HCT116 (cell line): ENCODE measurements around the gene DOCK10. TPM values are rescaled to one million over a fixed set of nuclear protein-coding genes. Genes with fewer than 3 reads are reported as not detected.
A peak's percentile ranks its signal among the peaks of the same experiment; 100 is the strongest.

Experiments
- ATAC-seq: fragments of 200-7000 bp; cut with Tn5 transposase; 2 replicates; pipeline ENCODE4 v1.9.1; 2020; ENCODE audit warnings: mild to moderate bottlenecking, moderate library complexity
- BruUV-seq: library from RNA; stranded (reverse); fragments of 400-500 nt; replicated peaks from 2 replicates; lab custom pipeline; 2021; lab: Mats Ljungman, UMichigan
- CTCF ChIA-PET: fragments of 300-600 bp; sonication (Branson Sonifier 250); formaldehyde crosslinking; loops from one replicate; lab custom pipeline; 2021; ENCODE audit warnings: antibody characterized with exemption; lab: Charles Lee
- POLR2A ChIA-PET: fragments of 300-600, 350-600 bp; sonication (Branson Sonifier 250); formaldehyde crosslinking; loops from one replicate; lab custom pipeline; 2021; ENCODE audit warnings: antibody characterized with exemption; lab: Charles Lee
- RAD21 ChIA-PET, 2 experiments: fragments of 300-600 bp; sonication (Branson Sonifier 250); formaldehyde crosslinking; loops; one replicate each; lab custom pipeline; 2023; ENCODE audit warnings: low total read pairs in 2 of 2; ENCODE audit not compliant: uncharacterized antibody in 2 of 2, unreplicated experiment in 2 of 2, low non-redundant PET in 1 of 2; lab: Charles Lee
- DNase-seq: peaks from one replicate; pipeline ENCODE4 v3.0.0-alpha.2; 2010; ENCODE audit warnings: low read depth, low spot score
- H2AFZ ChIP-seq: fragments of 200-600 bp; shearing (Covaris generic), sonication (generic); 2 replicates; pipeline ENCODE4 v1.6.1; 2017; ENCODE audit warnings: low read depth, mixed run types, mixed read lengths, antibody characterized with exemption, low read length; ENCODE audit not compliant: poor library complexity, severe bottlenecking
- H3K27ac ChIP-seq: 2 replicates; pipeline ENCODE4 v1.5.1; 2012; ENCODE audit warnings: low read depth, low read length
- H3K27me3 ChIP-seq: fragments of 200-600 bp; sonication (generic); 2 replicates; pipeline ENCODE4 v1.6.1; 2016; ENCODE audit warnings: mixed run types, low read length, mixed read lengths; ENCODE audit not compliant: insufficient read depth
- H3K36me3 ChIP-seq, 2 experiments: fragments of 200-500 bp in 1 of 2; fragments of 200-600 bp in 1 of 2; sonication (Bioruptor generic) in 1 of 2; sonication (generic) in 1 of 2; 2 replicates each; pipeline versions ENCODE4 v1.5.1 to v1.6.1; 2014 to 2016; ENCODE audit warnings: low read length in 2 of 2, inconsistent platforms in 1 of 2, mixed read lengths in 1 of 2, mixed run types in 1 of 2; ENCODE audit not compliant: insufficient read depth in 2 of 2, control insufficient read depth in 1 of 2
- H3K4me1 ChIP-seq, 2 experiments: fragments of 200-600 bp in 1 of 2; sonication (generic) in 1 of 2; 2 replicates each; pipeline versions ENCODE4 v1.5.1 to v1.6.1; 2012 to 2017; ENCODE audit warnings: low read length in 2 of 2, inconsistent platforms in 1 of 2, mild to moderate bottlenecking in 1 of 2, mixed read lengths in 1 of 2, mixed run types in 1 of 2, moderate library complexity in 1 of 2; ENCODE audit not compliant: insufficient read depth in 2 of 2, control insufficient read depth in 1 of 2
- H3K4me2 ChIP-seq: fragments of 200-600 bp; sonication (generic); 2 replicates; pipeline ENCODE4 v1.6.1; 2017; ENCODE audit warnings: mixed run types, low read length, mixed read lengths
- H3K4me3 ChIP-seq, 2 experiments: fragments of 200-600 bp in 1 of 2; sonication (generic) in 1 of 2; replicated peaks in 1 of 2; 2 replicates each; pipeline ENCODE4 v1.5.1; 2011 to 2016; ENCODE audit warnings: low read length in 2 of 2, control low read depth in 1 of 2, low read depth in 1 of 2, mild to moderate bottlenecking in 1 of 2, mixed read lengths in 1 of 2, mixed run types in 1 of 2
- H3K79me2 ChIP-seq: fragments of 200-600 bp; sonication (generic); 2 replicates; pipeline ENCODE4 v1.6.1; 2017; ENCODE audit warnings: mild to moderate bottlenecking, mixed run types, low read length, moderate library complexity, mixed read lengths; ENCODE audit not compliant: insufficient read depth
- H3K9ac ChIP-seq: fragments of 200-600 bp; sonication (generic); 2 replicates; pipeline ENCODE4 v1.6.1; 2016; ENCODE audit warnings: low read length, mixed read lengths
- H3K9me2 ChIP-seq: fragments of 200-600 bp; sonication (generic), shearing (Covaris generic); 2 replicates; pipeline ENCODE4 v1.6.1; 2017; ENCODE audit warnings: mixed run types, mild to moderate bottlenecking, moderate library complexity; ENCODE audit not compliant: insufficient read depth
- H3K9me3 ChIP-seq, 2 experiments: fragments of 200-500 bp in 1 of 2; fragments of 200-600 bp in 1 of 2; sonication (Bioruptor generic) in 1 of 2; sonication (generic) in 1 of 2; 2 replicates each; pipeline ENCODE4 v1.6.1; 2014 to 2017; ENCODE audit warnings: low read length in 2 of 2, mixed read lengths in 2 of 2, inconsistent platforms in 1 of 2, low read depth in 1 of 2, mild to moderate bottlenecking in 1 of 2, mixed run types in 1 of 2, moderate library complexity in 1 of 2; ENCODE audit not compliant: control insufficient read depth in 1 of 2, insufficient read depth in 1 of 2
- H4K20me1 ChIP-seq: fragments of 200-600 bp; sonication (generic), shearing (Covaris generic); 2 replicates; pipeline ENCODE4 v1.6.1; 2017; ENCODE audit warnings: mixed run types, mild to moderate bottlenecking, moderate library complexity; ENCODE audit not compliant: insufficient read depth
- CEBPB ChIP-seq: IDR thresholded peaks from 2 replicates; pipeline ENCODE4 v1.6.1; 2012; ENCODE audit warnings: low read depth
- CTCF ChIP-seq, 3 experiments: fragments of 200-600 bp in 1 of 3; sonication (generic) in 1 of 3; IDR thresholded peaks in 2 of 3; conservative IDR thresholded peaks in 1 of 3; 2 replicates each; pipeline ENCODE4 v1.5.1; 2012 to 2017; ENCODE audit warnings: low read depth in 2 of 3, low read length in 2 of 3, antibody characterized with exemption in 1 of 3, borderline replicate concordance in 1 of 3, control low read depth in 1 of 3, mild to moderate bottlenecking in 1 of 3, mixed read lengths in 1 of 3, mixed run types in 1 of 3, moderate library complexity in 1 of 3; ENCODE audit not compliant: insufficient read depth in 1 of 3
- POLR2AphosphoS5 ChIP-seq: IDR thresholded peaks from 2 replicates; pipeline ENCODE4 v1.6.1; 2011; ENCODE audit warnings: mild to moderate bottlenecking, low read depth, low read length, moderate library complexity
- RAD21 ChIP-seq: IDR thresholded peaks from 2 replicates; pipeline ENCODE4 v1.6.1; 2012; ENCODE audit warnings: low read depth, mild to moderate bottlenecking
- SP1 ChIP-seq: IDR thresholded peaks from 2 replicates; pipeline ENCODE4 v1.6.1; 2012; ENCODE audit warnings: low read depth
- TCF7L2 ChIP-seq: IDR thresholded peaks from 2 replicates; pipeline ENCODE4 v1.7.0; 2011; ENCODE audit warnings: borderline replicate concordance, inconsistent platforms; ENCODE audit not compliant: insufficient read depth, insufficient read length; ENCODE audit errors: extremely low read depth
- intact Hi-C: fragments of 100-400 bp; cut with micrococcal nuclease; formaldehyde crosslinking; loops from 2 replicates; pipeline ENCODE4 v1.10.0; 2022
- total RNA-seq: library from RNA; stranded (reverse); gene quantifications from one replicate; pipeline ENCODE4 v1.2.1, GENCODE V29; 2021; ENCODE audit not compliant: unreplicated experiment

Gene DOCK10
- total RNA-seq, 1 experiment from 2014 or later: 0.54 TPM

DNA sequence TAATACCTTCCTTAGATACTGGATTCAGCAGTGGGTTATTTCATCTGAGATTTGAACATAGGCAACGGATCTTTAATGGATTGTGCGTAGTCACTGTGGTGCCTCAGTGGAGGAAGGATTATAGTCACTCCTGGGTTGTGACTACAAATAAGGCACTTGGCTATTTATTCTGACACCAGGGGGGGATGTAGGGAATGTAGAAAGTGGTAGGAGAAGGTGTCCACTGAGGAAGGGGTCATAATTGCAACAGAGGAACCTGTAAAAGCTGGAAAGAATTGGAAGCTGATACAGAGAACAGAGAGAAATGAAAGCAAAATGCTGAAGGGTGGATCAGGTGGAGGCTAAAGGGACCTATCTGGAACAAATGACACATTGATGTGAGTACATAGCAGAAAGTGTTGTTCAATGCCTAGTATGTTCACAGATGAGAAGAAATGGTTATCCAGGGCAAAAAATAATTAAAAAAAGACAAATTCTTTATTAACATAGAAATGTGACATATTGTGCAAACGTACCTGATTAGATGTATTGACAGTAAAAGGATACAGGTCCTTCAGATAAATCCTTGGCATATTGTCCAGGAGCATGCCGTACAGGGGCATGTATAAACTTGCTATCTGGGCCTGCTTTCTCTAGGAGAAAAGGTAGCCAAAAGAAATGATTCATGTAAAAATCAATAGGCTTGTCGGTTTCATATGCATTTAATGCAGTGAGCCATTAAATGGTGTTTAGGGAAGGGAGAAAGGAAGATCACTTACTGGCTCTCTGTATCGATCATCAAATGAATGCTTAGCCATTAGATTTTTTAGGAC, 234.9 kb downstream of the DOCK10 start:
- POLR2A ChIA-PET: no interaction called here
- DNase-seq: no peak
- BruUV-seq: no TSS peak
- H3K79me2 ChIP-seq: no peaks in the 10 kb centered on the region
- peak; percentile 54 for ATAC-seq
- H3K4me1 ChIP-seq: 0 out of 4 replicates have a peak, but pooled peaks cover 0 to 4% of the 10 kb centered on the region in 2 experiments
- H3K27ac ChIP-seq: no peak overlapping the region
- no peak overlapping the region for H2AFZ ChIP-seq
- CTCF ChIA-PET: no interaction called here
- H3K4me3 ChIP-seq: no peak overlapping the region
- no peaks in the 10 kb centered on the region for H3K27me3 ChIP-seq
- no peaks in the 10 kb centered on the region for H3K9me3 ChIP-seq
- no peaks in the 10 kb centered on the region for H3K9me2 ChIP-seq
- TF ChIP-seq POLR2AphosphoS5 (no peak), CTCF (IDR thresholded peaks at IDR 0.05 in 2 of 3, conservative IDR thresholded peaks at IDR 0.05 in 1 of 3; ENCODE audit: borderline replicate concordance in 1 of 3, insufficient read depth in 1 of 3, low read depth in 2 of 3, low read length in 2 of 3) (peak; percentile 24 to 32 (median 26); a peak in 2 of 6 replicates), TCF7L2 (no peak), SP1 (no peak), RAD21 (peak; percentile 39), CEBPB (no peak)
- H3K4me2 ChIP-seq: no peak overlapping the region
- intact Hi-C loops: no loop called here
- H4K20me1 ChIP-seq: no peaks in the 10 kb centered on the region
- RAD21 ChIA-PET: no interaction called here
- H3K9ac ChIP-seq: no peak overlapping the region
- no peaks in the 10 kb centered on the region for H3K36me3 ChIP-seq
